ENCODE measurements around the gene PTTG1IP. TPM values are rescaled to one million over a fixed set of nuclear protein-coding genes. Genes with fewer than 3 reads are reported as not detected.

PTTG1IP gene
- total RNA-seq, 1 experiment from 2014 or later, result 96.0 TPM

GRCh38 chr21:44804762-44805161 lies 68.7 kb downstream of the PTTG1IP start:
- Mint-ChIP-seq H3K27ac (no peak overlapping the region), H3K9me3 (no peaks in the 10 kb centered on the region), H3K36me3 (peaks cover 42% of the 10 kb centered on the region), H3K27me3 (ENCODE audit: low read depth) (no peaks in the 10 kb centered on the region), H3K4me3 (no peak overlapping the region), H3K4me1 (peaks cover 22% of the 10 kb centered on the region)
- ATAC-seq, result no peak
- DNase-seq (ENCODE audit: low spot score), result no peak
- ChIA-PET POLR2A (no interaction called here), CTCF (interaction anchor here (0.7 to 1.8 kb wide), 2 partner anchors 11 to 127 kb away, joined by 5 to 8 read pairs; no protein-coding TSS in a partner anchor)
- TF ChIP-seq ZBTB21 (CRISPR knock-in tag; IDR thresholded peaks at IDR 0.05; ENCODE audit: borderline replicate concordance), result no peak
- no peak for TF ChIP-seq ZNF138 (CRISPR knock-in tag; conservative IDR thresholded peaks at IDR 0.05)
- TF ChIP-seq TEAD1 (CRISPR knock-in tag; IDR thresholded peaks at IDR 0.05), result no peak
- no peak for TF ChIP-seq NR1H2 (CRISPR knock-in tag; IDR thresholded peaks at IDR 0.05)
- TF ChIP-seq ESRRA (CRISPR knock-in tag; IDR thresholded peaks at IDR 0.05; ENCODE audit: borderline replicate concordance), result no peak
- TF ChIP-seq GRHL2 (CRISPR knock-in tag; IDR thresholded peaks at IDR 0.05; ENCODE audit: insufficient replicate concordance, severe bottlenecking), result no peak
- TF ChIP-seq ZNF232 (CRISPR knock-in tag; IDR thresholded peaks at IDR 0.05), result no peak
- TF ChIP-seq JAZF1 (CRISPR knock-in tag; IDR thresholded peaks at IDR 0.05), result no peak
- TF ChIP-seq FOXP4 (CRISPR knock-in tag; IDR thresholded peaks at IDR 0.05), result no peak
- no peak for TF ChIP-seq ATF3 (CRISPR knock-in tag; conservative IDR thresholded peaks at IDR 0.05)
- no peak for TF ChIP-seq ZNF671 (CRISPR knock-in tag; IDR thresholded peaks at IDR 0.05)

- Mint-ChIP-seq H3K9me3 (no peaks in the 10 kb centered on the region), H3K4me3 (no peak overlapping the region), H3K36me3 (peaks cover 44% of the 10 kb centered on the region), H3K4me1 (peaks cover 25% of the 10 kb centered on the region), H3K27ac (peak overlapping the region; percentile 70; the same call in 1 of the 2 replicates), H3K27me3 (ENCODE audit: low read depth) (no peaks in the 10 kb centered on the region)
- DNase-seq (ENCODE audit: low spot score), result no peak
- ChIA-PET CTCF (interaction anchor here (1.8 kb wide), 1 partner anchor 10 kb away, joined by 8 read pairs; no protein-coding TSS in a partner anchor), POLR2A (no interaction called here)
- no peak for ATAC-seq
- TF ChIP-seq PRDM15 (CRISPR knock-in tag; IDR thresholded peaks at IDR 0.05) (no peak), STAT6 (CRISPR knock-in tag; conservative IDR thresholded peaks at IDR 0.05; ENCODE audit: low read depth) (no peak), ATF2 (CRISPR knock-in tag; IDR thresholded peaks at IDR 0.05; ENCODE audit: borderline replicate concordance, low read depth) (no peak), SMAD4 (CRISPR knock-in tag; IDR thresholded peaks at IDR 0.05) (no peak), SP1 (CRISPR knock-in tag; conservative IDR thresholded peaks at IDR 0.05) (no peak), MXD4 (CRISPR knock-in tag; IDR thresholded peaks at IDR 0.05; ENCODE audit: borderline replicate concordance) (no peak), AR (CRISPR knock-in tag; IDR thresholded peaks at IDR 0.05) (no peak), CREM (CRISPR knock-in tag; IDR thresholded peaks at IDR 0.05) (no peak)
Observed at GRCh38 chr21:44803651-44804050, 69.8 kb downstream of the PTTG1IP start.
